CD4-positive, alpha-beta memory T cell (primary cell): ENCODE measurements around the gene SNAPC5. TPM values are rescaled to one million over a fixed set of nuclear protein-coding genes. Genes with fewer than 3 reads are reported as not detected.
"Not testable (repeated sequence)": the region's sequence is repeated elsewhere in the genome, so short reads cannot be mapped to it uniquely, and the experiment has no call there.

ENCODE experiments used
- CTCF ChIA-PET: fragments of 350-600 bp; sonication (Branson Sonifier 250); formaldehyde crosslinking; loops from one replicate; lab custom pipeline; 2021; ENCODE audit warnings: inconsistent platforms; ENCODE audit not compliant: partially characterized antibody; lab: Charles Lee
- POLR2A ChIA-PET: fragments of 350-600 bp; sonication (Branson Sonifier 250); formaldehyde crosslinking; loops from one replicate; lab custom pipeline; 2021; ENCODE audit not compliant: partially characterized antibody; lab: Charles Lee
- DNase-seq, 5 donors: peaks; one replicate each; pipeline versions ENCODE4 v3.0.0 to v3.0.0-alpha.2; 2020 to 2022; ENCODE audit warnings: mixed read lengths in 1 of 5
- H3K27ac ChIP-seq: one replicate; pipeline ENCODE4 v1.7.0; 2013; ENCODE audit warnings: low read depth, low read length
- H3K27me3 ChIP-seq: 2 replicates; pipeline ENCODE4 v1.7.0; 2013; ENCODE audit warnings: mild to moderate bottlenecking, low read length, moderate library complexity; ENCODE audit not compliant: insufficient read depth
- H3K36me3 ChIP-seq: 2 replicates; pipeline ENCODE4 v1.7.0; 2013; ENCODE audit warnings: mild to moderate bottlenecking, low read length, moderate library complexity; ENCODE audit not compliant: insufficient read depth
- H3K4me1 ChIP-seq: 2 replicates; pipeline ENCODE4 v1.7.0; 2013; ENCODE audit warnings: mild to moderate bottlenecking, low read length, moderate library complexity; ENCODE audit not compliant: insufficient read depth
- H3K4me3 ChIP-seq, 2 donors: one replicate each; pipeline ENCODE4 v1.7.0; 2013; ENCODE audit warnings: low read length in 2 of 2, mild to moderate bottlenecking in 1 of 2
- H3K9me3 ChIP-seq, 2 donors: one replicate each; pipeline ENCODE4 v1.7.0; 2013; ENCODE audit warnings: low read length in 2 of 2, control low read depth in 1 of 2; ENCODE audit not compliant: control insufficient read depth in 1 of 2
- H3K27ac Mint-ChIP-seq, 7 donors: one replicate each; pipeline ENCODE4 v1.8.0; 2020 to 2021; ENCODE audit warnings: mixed read lengths in 7 of 7, mild to moderate bottlenecking in 6 of 7, inconsistent platforms in 3 of 7, moderate library complexity in 3 of 7
- H3K27me3 Mint-ChIP-seq, 2 donors: one replicate each; pipeline ENCODE4 v1.8.0; 2020 to 2021; ENCODE audit warnings: mixed read lengths in 2 of 2
- H3K36me3 Mint-ChIP-seq, 2 donors: one replicate each; pipeline ENCODE4 v1.8.0; 2020 to 2021; ENCODE audit warnings: mixed read lengths in 2 of 2, inconsistent platforms in 1 of 2, mild to moderate bottlenecking in 1 of 2
- H3K4me1 Mint-ChIP-seq, 4 donors: one replicate each; pipeline ENCODE4 v1.8.0; 2020 to 2021; ENCODE audit warnings: mixed read lengths in 4 of 4, mild to moderate bottlenecking in 1 of 4
- H3K4me3 Mint-ChIP-seq, 8 donors: one replicate each; pipeline ENCODE4 v1.8.0; 2020 to 2021; ENCODE audit warnings: mixed read lengths in 8 of 8, mild to moderate bottlenecking in 7 of 8, moderate library complexity in 6 of 8, inconsistent platforms in 3 of 8
- H3K9me3 Mint-ChIP-seq, 8 donors: one replicate each; pipeline ENCODE4 v1.8.0; 2020 to 2021; ENCODE audit warnings: mixed read lengths in 8 of 8, mild to moderate bottlenecking in 5 of 8, inconsistent platforms in 3 of 8, moderate library complexity in 1 of 8
- intact Hi-C: fragments of 100-400 bp; cut with micrococcal nuclease; formaldehyde crosslinking; loops from one replicate; pipeline ENCODE4 v1.15.1; 2023
- polyA plus RNA-seq, 2 donors: library from polyadenylated mRNA; unstranded; fragments of 300-500 nt; fragmentation: Illumina TruSeq; gene quantifications; one replicate each; pipeline ENCODE4 v1.2.3, GENCODE V29; 2021
- total RNA-seq, 2 experiments: library from RNA; stranded (reverse); gene quantifications; one replicate each; pipeline ENCODE4 v1.2.3, GENCODE V29; 2021

The SNAPC5 gene
- total and polyA plus RNA-seq, 4 experiments from 2014 or later, result 32.5 to 76.1 (median 47.4) TPM

GRCh38 chr15:66462627-66463026, 34.9 kb downstream of the SNAPC5 start:
- intact Hi-C loops, result no loop called here
- POLR2A ChIA-PET, result interaction anchor here (1.1 kb wide), 1 partner anchor 76 kb away, joined by 3 read pairs; the partner anchor contains the start of gene MAP2K1
- peaks cover 9 to 24% (median 14%) of the 10 kb centered on the region in 4 donors for H3K4me1 Mint-ChIP-seq

GRCh38 chr15:66461917-66462316, 35.6 kb downstream of the SNAPC5 start:
- no peaks in the 10 kb centered on the region for H3K9me3 Mint-ChIP-seq
- no peaks in the 10 kb centered on the region for H3K27me3 Mint-ChIP-seq
- Histone ChIP-seq H3K4me3 (no peak overlapping the region), H3K27ac (no peak overlapping the region), H3K4me1 (no peaks in the 10 kb centered on the region), H3K36me3 (no peaks in the 10 kb centered on the region), H3K9me3 (no peaks in the 10 kb centered on the region), H3K27me3 (no peaks in the 10 kb centered on the region)
- peaks cover 8 to 20% (median 13%) of the 10 kb centered on the region in 4 donors for H3K4me1 Mint-ChIP-seq
- peak overlapping the region in 3 of 7 donors; percentile 8 to 32 (median 16) for H3K27ac Mint-ChIP-seq
- no peak overlapping the region for H3K4me3 Mint-ChIP-seq
- CTCF ChIA-PET, result interaction anchor here (0.6 to 1.9 kb wide), 2 partner anchors 10 to 175 kb away, joined by 4 read pairs; no protein-coding TSS in a partner anchor
- peaks cover 8 to 24% of the 10 kb centered on the region in 2 donors for H3K36me3 Mint-ChIP-seq
- intact Hi-C loops, result no loop called here
- POLR2A ChIA-PET, result interaction anchor here (1.1 kb wide), 1 partner anchor 75 kb away, joined by 3 read pairs; the partner anchor contains the start of gene MAP2K1
- no peak for DNase-seq

More at GRCh38 chr15:66462627-66463026, 34.9 kb downstream of the SNAPC5 start:
- no peaks in the 10 kb centered on the region for H3K27me3 Mint-ChIP-seq
- Histone ChIP-seq H3K9me3 (no peaks in the 10 kb centered on the region), H3K27me3 (no peaks in the 10 kb centered on the region), H3K36me3 (no peaks in the 10 kb centered on the region), H3K4me3 (no peak overlapping the region), H3K4me1 (no peaks in the 10 kb centered on the region), H3K27ac (no peak overlapping the region)
- no peak overlapping the region for H3K4me3 Mint-ChIP-seq
- H3K9me3 Mint-ChIP-seq, result no peaks in the 10 kb centered on the region
- CTCF ChIA-PET, result no interaction called here
- H3K27ac Mint-ChIP-seq, result peak overlapping the region in 3 of 7 donors; percentile 48 to 63 (median 59)
- H3K36me3 Mint-ChIP-seq, result peaks cover 8 to 24% of the 10 kb centered on the region in 2 donors
- DNase-seq, result no peak

- DNase-seq, H3K27me3 ChIP-seq, H3K27me3 Mint-ChIP-seq, H3K4me3 ChIP-seq, H3K9me3 Mint-ChIP-seq, H3K36me3 ChIP-seq, H3K4me1 ChIP-seq, H3K9me3 ChIP-seq, H3K4me3 Mint-ChIP-seq, H3K27ac ChIP-seq, POLR2A ChIA-PET, intact Hi-C loops: not testable (repeated sequence)
- Mint-ChIP-seq H3K4me1 (peaks cover 10 to 23% (median 16%) of the 10 kb centered on the region in 4 donors), H3K27ac (peak overlapping the region in 1 of 7 donors; percentile 71), H3K36me3 (peaks cover 11 to 27% of the 10 kb centered on the region in 2 donors)
- CTCF ChIA-PET, result interaction anchor here (0.6 to 1.9 kb wide), 4 partner anchors 11 to 174 kb away, joined by 3 to 4 read pairs (median 4); no protein-coding TSS in a partner anchor
Measured at GRCh38 chr15:66461294-66461693, 36.3 kb downstream of the SNAPC5 start.

- DNase-seq, result no peak
- no peaks in the 10 kb centered on the region for H3K36me3 ChIP-seq
- no peaks in the 10 kb centered on the region for H3K27me3 ChIP-seq
- Mint-ChIP-seq H3K9me3 (no peaks in the 10 kb centered on the region), H3K4me3 (no peak overlapping the region), H3K36me3 (peaks cover 14 to 32% of the 10 kb centered on the region in 2 donors), H3K27ac (peak overlapping the region in 6 of 7 donors; percentile 28 to 88 (median 52)), H3K4me1 (peaks cover 10 to 26% (median 19%) of the 10 kb centered on the region in 4 donors), H3K27me3 (no peaks in the 10 kb centered on the region)
- ChIA-PET POLR2A (no interaction called here), CTCF (interaction anchor here (1.1 to 1.6 kb wide), 2 partner anchors 12 to 19 kb away, joined by 3 read pairs; no protein-coding TSS in a partner anchor)
- intact Hi-C loops, result no loop called here
- no peak overlapping the region for H3K27ac ChIP-seq
- H3K4me1 ChIP-seq, result no peaks in the 10 kb centered on the region
- no peaks in the 10 kb centered on the region for H3K9me3 ChIP-seq
- no peak overlapping the region for H3K4me3 ChIP-seq
Measured at GRCh38 chr15:66459818-66460615, 37.5 kb downstream of the SNAPC5 start.

- ChIA-PET CTCF (interaction anchor here (0.8 kb wide), 1 partner anchor 42 kb away, joined by 3 read pairs; the partner anchor contains the start of gene SNAPC5), POLR2A (no interaction called here)
- H3K4me1 ChIP-seq, result no peaks in the 10 kb centered on the region
- intact Hi-C loops, result no loop called here
- no peaks in the 10 kb centered on the region for H3K36me3 ChIP-seq
- peaks cover 10 to 27% (median 19%) of the 10 kb centered on the region in 4 donors for H3K4me1 Mint-ChIP-seq
- no peak for DNase-seq
- H3K4me3 Mint-ChIP-seq, result no peak overlapping the region
- H3K27me3 ChIP-seq, result no peaks in the 10 kb centered on the region
- H3K27ac ChIP-seq, result no peak overlapping the region
- no peaks in the 10 kb centered on the region for H3K27me3 Mint-ChIP-seq
- peaks cover 13 to 33% of the 10 kb centered on the region in 2 donors for H3K36me3 Mint-ChIP-seq
- no peak overlapping the region for H3K4me3 ChIP-seq
- H3K27ac Mint-ChIP-seq, result peak overlapping the region in 3 of 7 donors; percentile 17 to 64 (median 53)
- no peaks in the 10 kb centered on the region for H3K9me3 Mint-ChIP-seq
- H3K9me3 ChIP-seq, result no peaks in the 10 kb centered on the region
Measured at GRCh38 chr15:66456211-66456610, 41.4 kb downstream of the SNAPC5 start.

- Histone ChIP-seq H3K36me3 (no peaks in the 10 kb centered on the region), H3K27me3 (no peaks in the 10 kb centered on the region), H3K4me1 (no peaks in the 10 kb centered on the region), H3K9me3 (no peaks in the 10 kb centered on the region), H3K4me3 (no peak overlapping the region), H3K27ac (no peak overlapping the region)
- ChIA-PET POLR2A (no interaction called here), CTCF (no interaction called here)
- no peaks in the 10 kb centered on the region for H3K27me3 Mint-ChIP-seq
- intact Hi-C loops, result no loop called here
- no peak overlapping the region for H3K27ac Mint-ChIP-seq
- no peak overlapping the region for H3K4me3 Mint-ChIP-seq
- H3K9me3 Mint-ChIP-seq, result no peaks in the 10 kb centered on the region
- peaks cover 2 to 15% (median 9%) of the 10 kb centered on the region in 4 donors for H3K4me1 Mint-ChIP-seq
- no peak for DNase-seq
- peaks cover 13 to 27% of the 10 kb centered on the region in 2 donors for H3K36me3 Mint-ChIP-seq
Measured at GRCh38 chr15:66454143-66454542, 43.4 kb downstream of the SNAPC5 start.

GRCh38 chr15:66452971-66453580, 44.5 kb downstream of the SNAPC5 start:
- ChIA-PET CTCF (no interaction called here), POLR2A (no interaction called here)
- Histone ChIP-seq H3K4me3 (no peak overlapping the region), H3K4me1 (no peaks in the 10 kb centered on the region), H3K9me3 (no peaks in the 10 kb centered on the region), H3K36me3 (no peaks in the 10 kb centered on the region), H3K27me3 (no peaks in the 10 kb centered on the region), H3K27ac (no peak overlapping the region)
- no peak for DNase-seq
- H3K4me1 Mint-ChIP-seq, result peaks cover 3 to 10% (median 6%) of the 10 kb centered on the region in 4 donors
- H3K36me3 Mint-ChIP-seq, result peaks cover 16 to 32% of the 10 kb centered on the region in 2 donors
- H3K27ac Mint-ChIP-seq, result peak overlapping the region in 3 of 7 donors; percentile 27 to 83 (median 44)
- intact Hi-C loops, result no loop called here
- H3K4me3 Mint-ChIP-seq, result no peak overlapping the region
- H3K9me3 Mint-ChIP-seq, result no peaks in the 10 kb centered on the region
- no peaks in the 10 kb centered on the region for H3K27me3 Mint-ChIP-seq
